Lung (tissue), 12 donors: Measurements from ENCODE around the gene SRPK2. TPM values are rescaled to one million over a fixed set of nuclear protein-coding genes. Genes with fewer than 3 reads are reported as not detected.

Source experiments
- ATAC-seq: fragments of 200-7000 bp; cut with Tn5 transposase; one replicate; pipeline ENCODE4 v1.9.1; 2020; ENCODE audit warnings: moderate number of reproducible peaks; ENCODE audit not compliant: insufficient read depth, low FRiP score
- DNase-seq, 3 donors: peaks; one replicate each; pipeline ENCODE4 v3.0.0-alpha.2; 2013 to 2017
- H3K27ac ChIP-seq, 2 donors: one replicate each; pipeline ENCODE4 v1.5.1; 2013; ENCODE audit warnings: mild to moderate bottlenecking in 2 of 2, moderate library complexity in 2 of 2, control low read depth in 1 of 2, inconsistent platforms in 1 of 2, low read depth in 1 of 2, low read length in 1 of 2
- H3K27me3 ChIP-seq, 3 donors: one replicate each; pipeline ENCODE4 v1.5.1; 2013; ENCODE audit warnings: low read length in 2 of 3; ENCODE audit not compliant: control insufficient read depth in 3 of 3, insufficient read depth in 3 of 3
- H3K36me3 ChIP-seq, 4 donors: one replicate each; pipeline ENCODE4 v1.5.1; 2013; ENCODE audit warnings: low read length in 4 of 4, mild to moderate bottlenecking in 1 of 4, moderate library complexity in 1 of 4; ENCODE audit not compliant: control insufficient read depth in 4 of 4, insufficient read depth in 4 of 4
- H3K4me1 ChIP-seq, 5 donors: one replicate each; pipeline ENCODE4 v1.5.1; 2013; ENCODE audit warnings: low read length in 5 of 5, mild to moderate bottlenecking in 2 of 5, moderate library complexity in 1 of 5; ENCODE audit not compliant: control insufficient read depth in 5 of 5, insufficient read depth in 5 of 5
- H3K4me3 ChIP-seq: one replicate; pipeline ENCODE4 v1.5.1; 2013; ENCODE audit warnings: mild to moderate bottlenecking, control low read depth, moderate library complexity
- H3K9ac ChIP-seq, 2 donors: one replicate each; pipeline ENCODE4 v1.5.1; 2013; ENCODE audit warnings: low read length in 2 of 2, control low read depth in 1 of 2; ENCODE audit not compliant: insufficient read depth in 1 of 2
- H3K9me3 ChIP-seq, 4 donors: one replicate each; pipeline ENCODE4 v1.5.1; 2013; ENCODE audit warnings: low read length in 3 of 4, mild to moderate bottlenecking in 1 of 4, moderate library complexity in 1 of 4; ENCODE audit not compliant: control insufficient read depth in 4 of 4, insufficient read depth in 3 of 4
- CTCF ChIP-seq: IDR thresholded peaks from 2 replicates; pipeline ENCODE4 v1.5.1; 2012; ENCODE audit warnings: mild to moderate bottlenecking; ENCODE audit errors: control extremely low read depth, extremely low read depth
- WGBS, 2 donors: extraction: QIAGEN DNeasy Blood & Tissue Kit; methylation state at CpG; one replicate each; pipeline ENCODE4 v1.1.7; 2013; 5-methylcytosine and 5-hydroxymethylcytosine counted together
- polyA plus RNA-seq, 2 donors: library from polyadenylated mRNA; stranded (reverse); fragments of 200-250 nt; gene quantifications; one replicate each; pipeline ENCODE4 v1.2.1, GENCODE V29; 2013
- total RNA-seq, 2 donors: library from RNA; depleted of rRNA in 1 of 2; stranded (reverse); fragments of >200 nt in 1 of 2; gene quantifications; one replicate each; pipeline ENCODE4 v1.2.1, GENCODE V29; 2014 to 2021
- donor health status: control.
- donor health status: control.
- donor health status: Bipolar disorder and iron deficiency.
- donor health status: healthy.
- donor health status: DM: yes; HTN: yes; CAD: no.

SRPK2 gene
- total and polyA plus RNA-seq, 4 donors, result 10.8 to 71.2 (median 23.2) TPM

- Histone ChIP-seq H3K36me3 (peaks cover 0 to 3% (median 1%) of the 10 kb centered on the region in 4 donors), H3K27ac (no peak overlapping the region), H3K9me3 (no peaks in the 10 kb centered on the region), H3K9ac (no peak overlapping the region), H3K27me3 (no peaks in the 10 kb centered on the region), H3K4me1 (peaks cover 0 to 2% (median 0%) of the 10 kb centered on the region in 5 donors), H3K4me3 (no peak overlapping the region)
- ATAC-seq, result no peak
- DNase-seq, result no peak
- WGBS, 2 donors, result 89 to 90% methylated on average over 1 of the region's 1 CpG
- TF ChIP-seq CTCF, result no peak
These were observed 215.1 kb downstream of the SRPK2 start for GRCh38 chr7:105173586-105173985.

- H3K4me3 ChIP-seq, result no peak overlapping the region
- no peak for ATAC-seq
- no peaks in the 10 kb centered on the region for H3K4me1 ChIP-seq
- H3K36me3 ChIP-seq, result peaks cover 8 to 17% (median 15%) of the 10 kb centered on the region in 4 donors
- H3K9ac ChIP-seq, result no peak overlapping the region
- no peaks in the 10 kb centered on the region for H3K9me3 ChIP-seq
- no peak for TF ChIP-seq CTCF
- WGBS, 2 donors, result 92% methylated on average over 1 of the region's 1 CpG
- DNase-seq, result no peak
- no peak overlapping the region for H3K27ac ChIP-seq
- H3K27me3 ChIP-seq, result no peaks in the 10 kb centered on the region
These were observed 224.0 kb downstream of the SRPK2 start for GRCh38 chr7:105164751-105165150.

- no peak for DNase-seq
- no peak for ATAC-seq
- Histone ChIP-seq H3K36me3 (peaks cover 8 to 17% (median 15%) of the 10 kb centered on the region in 4 donors), H3K4me3 (no peak overlapping the region), H3K27ac (no peak overlapping the region), H3K4me1 (no peaks in the 10 kb centered on the region), H3K27me3 (no peaks in the 10 kb centered on the region), H3K9me3 (no peaks in the 10 kb centered on the region), H3K9ac (no peak overlapping the region)
- 90 to 91% methylated on average over 8 of the region's 8 CpGs for WGBS, 2 donors
- no peak for TF ChIP-seq CTCF
These were observed 225.0 kb downstream of the SRPK2 start for GRCh38 chr7:105163718-105164117.

GRCh38 chr7:105161366-105161765, 227.4 kb downstream of the SRPK2 start:
- Histone ChIP-seq H3K27ac (no peak overlapping the region), H3K36me3 (peaks cover 8 to 17% (median 12%) of the 10 kb centered on the region in 4 donors), H3K9ac (no peak overlapping the region), H3K4me3 (no peak overlapping the region), H3K4me1 (no peaks in the 10 kb centered on the region), H3K27me3 (no peaks in the 10 kb centered on the region), H3K9me3 (no peaks in the 10 kb centered on the region)
- DNase-seq (no peak), ATAC-seq (no peak)
- WGBS, 2 donors, result 83 to 93% methylated on average over 1 of the region's 1 CpG
- TF ChIP-seq CTCF, result no peak
